LNCaP clone FGC (cell line): ENCODE data around the gene ARID1B.

ENCODE experiments used
- DNase-seq: peaks from one replicate; pipeline ENCODE4 v3.0.0-alpha.2; 2011; ENCODE audit warnings: low read depth
- H3K4me3 ChIP-seq: 2 replicates; pipeline ENCODE4 v1.5.1; 2011; ENCODE audit warnings: mild to moderate bottlenecking, low read depth, low read length, control low read depth
- TF ChIP-seq, protein P1 (sequence below): IDR thresholded peaks from 2 replicates; pipeline ENCODE4 v1.5.1; 2012; ENCODE audit warnings: mild to moderate bottlenecking; ENCODE audit not compliant: control insufficient read depth, insufficient read depth; ENCODE audit errors: extremely low read depth

The ARID1B gene

DNA sequence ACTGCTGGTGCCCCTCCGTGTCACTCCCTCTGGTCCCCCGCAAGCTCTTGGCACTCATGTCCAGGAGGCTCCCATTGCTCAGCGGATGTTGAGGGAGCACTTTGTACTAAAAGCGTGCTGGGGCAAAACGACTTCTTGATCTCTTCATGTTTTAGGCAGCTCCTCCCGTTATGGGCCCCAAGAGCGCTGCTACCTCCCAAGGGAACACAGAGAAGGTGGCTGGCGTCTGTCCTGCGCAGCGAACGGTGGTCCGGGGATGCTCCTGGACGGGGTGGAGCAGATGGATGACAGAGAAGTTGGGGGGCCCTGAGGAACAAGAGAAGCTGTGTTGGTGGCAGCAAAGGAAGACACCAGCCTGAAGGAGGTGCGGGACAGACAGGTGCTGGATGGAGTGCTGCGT, 446.3 kb downstream of the ARID1B start:
- H3K4me3 ChIP-seq, result no peak overlapping the region
- no peak for DNase-seq
- TF ChIP-seq, protein P1, sequence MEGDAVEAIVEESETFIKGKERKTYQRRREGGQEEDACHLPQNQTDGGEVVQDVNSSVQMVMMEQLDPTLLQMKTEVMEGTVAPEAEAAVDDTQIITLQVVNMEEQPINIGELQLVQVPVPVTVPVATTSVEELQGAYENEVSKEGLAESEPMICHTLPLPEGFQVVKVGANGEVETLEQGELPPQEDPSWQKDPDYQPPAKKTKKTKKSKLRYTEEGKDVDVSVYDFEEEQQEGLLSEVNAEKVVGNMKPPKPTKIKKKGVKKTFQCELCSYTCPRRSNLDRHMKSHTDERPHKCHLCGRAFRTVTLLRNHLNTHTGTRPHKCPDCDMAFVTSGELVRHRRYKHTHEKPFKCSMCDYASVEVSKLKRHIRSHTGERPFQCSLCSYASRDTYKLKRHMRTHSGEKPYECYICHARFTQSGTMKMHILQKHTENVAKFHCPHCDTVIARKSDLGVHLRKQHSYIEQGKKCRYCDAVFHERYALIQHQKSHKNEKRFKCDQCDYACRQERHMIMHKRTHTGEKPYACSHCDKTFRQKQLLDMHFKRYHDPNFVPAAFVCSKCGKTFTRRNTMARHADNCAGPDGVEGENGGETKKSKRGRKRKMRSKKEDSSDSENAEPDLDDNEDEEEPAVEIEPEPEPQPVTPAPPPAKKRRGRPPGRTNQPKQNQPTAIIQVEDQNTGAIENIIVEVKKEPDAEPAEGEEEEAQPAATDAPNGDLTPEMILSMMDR, result no peak

DNA sequence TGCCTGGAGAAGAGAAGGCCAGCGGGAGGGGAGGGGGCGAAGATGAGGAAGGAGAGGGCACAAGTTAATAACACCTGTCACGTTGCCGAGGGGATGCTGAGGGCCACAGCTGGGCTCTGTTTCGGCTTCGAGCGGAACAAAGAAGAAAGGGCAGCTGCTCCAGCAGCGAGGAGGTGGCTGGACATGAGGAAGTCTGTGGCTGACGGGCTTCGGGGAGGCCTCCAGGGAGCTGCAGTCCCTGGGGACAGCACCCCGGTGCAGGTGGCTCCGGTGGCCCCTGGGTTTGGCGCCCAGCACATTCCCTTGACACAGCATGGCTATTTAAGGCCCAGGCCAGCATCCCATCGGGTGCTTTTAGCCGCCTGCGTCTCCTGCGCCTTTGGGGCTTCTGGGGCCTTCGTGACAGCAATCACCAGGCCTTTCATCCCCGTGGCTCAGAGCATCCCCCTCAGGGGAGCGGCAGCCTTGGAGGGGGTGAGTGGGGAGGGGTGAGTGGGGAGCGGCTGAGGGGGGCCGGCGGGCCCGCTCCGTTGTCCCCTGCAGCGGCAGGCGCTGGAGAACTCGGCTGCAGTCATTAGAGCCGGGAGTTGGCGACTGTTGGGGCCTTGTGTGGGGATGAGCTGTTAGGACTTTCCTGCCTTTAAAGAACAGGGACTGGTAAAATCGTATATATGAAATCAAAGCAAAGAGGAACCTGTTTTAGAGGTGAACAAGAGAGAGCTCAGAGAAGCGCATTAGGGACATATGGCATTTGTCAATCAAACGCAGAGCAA, 447.2 kb downstream of the ARID1B start:
- no peak for DNase-seq
- TF ChIP-seq, protein P1, result no peak

DNA sequence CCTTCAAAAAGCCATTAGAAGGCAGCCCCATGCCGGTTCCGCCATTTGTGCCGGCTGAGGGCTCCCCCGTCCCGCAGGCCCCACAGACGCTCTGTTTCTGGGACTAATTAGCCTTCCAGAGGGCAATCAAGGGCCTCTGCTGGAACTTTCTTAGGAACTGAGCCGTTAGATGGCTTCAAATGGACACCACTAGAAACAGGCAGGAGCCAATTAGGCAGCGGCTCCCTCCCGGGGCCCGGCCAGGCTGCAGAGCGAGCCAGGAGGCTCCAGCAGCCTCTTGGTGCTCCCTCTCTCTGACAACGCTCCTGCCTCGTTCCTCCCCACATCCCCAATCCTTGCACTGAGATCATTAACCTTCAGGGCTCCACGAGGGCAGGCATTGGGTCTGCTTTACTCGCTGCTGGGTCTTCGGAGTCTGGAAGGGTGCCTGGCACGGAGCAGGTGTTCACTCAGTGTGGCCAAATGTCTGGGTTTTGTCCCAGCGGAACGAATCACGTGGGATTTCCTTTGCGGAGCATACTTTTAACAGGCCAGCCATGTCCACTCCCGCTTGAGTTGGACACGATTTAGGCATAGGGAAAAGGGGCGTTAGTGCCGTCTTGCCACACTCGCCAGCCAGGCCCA, 447.9 kb downstream of the ARID1B start:
- H3K4me3 ChIP-seq, result no peak overlapping the region
- TF ChIP-seq, protein P1, result no peak
- DNase-seq, result no peak

More for the DNA sequence above, 447.2 kb downstream of the ARID1B start:
- no peak overlapping the region for H3K4me3 ChIP-seq

DNA sequence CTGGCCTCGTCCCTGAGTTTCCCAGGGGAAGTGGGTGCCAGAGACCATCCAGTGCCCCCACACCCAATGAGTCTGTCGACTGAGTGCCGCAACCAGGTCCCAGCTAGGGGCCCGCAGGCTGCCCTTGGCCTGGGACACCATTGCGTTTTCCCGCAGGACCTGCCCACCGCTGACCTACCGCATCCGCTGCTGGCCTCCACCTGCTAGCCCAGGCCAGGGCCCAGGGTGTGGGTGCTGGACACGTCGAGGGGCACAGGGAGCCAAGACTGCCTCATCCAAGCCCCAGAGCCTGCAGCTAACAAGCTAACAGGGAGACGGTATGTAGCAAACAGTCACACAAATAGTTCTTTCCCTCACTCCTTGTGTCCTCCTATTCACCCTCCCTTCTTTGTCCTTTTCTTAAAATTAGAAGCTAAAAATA, 448.4 kb downstream of the ARID1B start:
- TF ChIP-seq, protein P1, result no peak
- H3K4me3 ChIP-seq, result no peak overlapping the region
- DNase-seq, result no peak

DNA sequence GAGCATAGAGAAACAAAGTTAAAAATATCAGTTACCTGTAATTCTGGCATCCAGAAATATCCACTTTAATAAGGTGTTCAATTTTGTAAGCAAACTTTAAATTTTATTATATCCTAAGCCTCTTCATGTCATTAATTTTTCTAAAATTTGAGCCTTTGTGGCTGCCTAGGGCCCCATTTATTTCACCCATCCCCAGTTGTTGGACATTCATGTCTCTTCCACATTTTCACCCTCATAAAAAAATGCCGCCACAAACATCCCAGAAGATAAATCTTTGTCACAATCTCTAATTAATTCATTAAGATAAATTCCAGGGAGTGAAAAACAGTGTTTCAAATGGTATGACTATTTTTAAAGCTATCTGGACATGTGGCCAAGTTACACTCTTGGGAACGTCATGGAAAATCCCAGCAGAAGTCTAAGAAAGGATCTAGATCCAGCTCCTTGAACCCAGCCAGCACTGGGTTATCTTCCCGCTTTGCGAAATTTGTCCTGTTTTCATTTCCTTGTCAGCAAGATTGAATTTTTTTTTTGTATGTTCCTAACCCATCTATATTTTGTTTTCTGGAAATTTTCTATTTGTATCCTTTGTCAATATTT, 448.9 kb downstream of the ARID1B start:
- no peak overlapping the region for H3K4me3 ChIP-seq
- no peak for DNase-seq
- TF ChIP-seq, protein P1, result no peak

DNA sequence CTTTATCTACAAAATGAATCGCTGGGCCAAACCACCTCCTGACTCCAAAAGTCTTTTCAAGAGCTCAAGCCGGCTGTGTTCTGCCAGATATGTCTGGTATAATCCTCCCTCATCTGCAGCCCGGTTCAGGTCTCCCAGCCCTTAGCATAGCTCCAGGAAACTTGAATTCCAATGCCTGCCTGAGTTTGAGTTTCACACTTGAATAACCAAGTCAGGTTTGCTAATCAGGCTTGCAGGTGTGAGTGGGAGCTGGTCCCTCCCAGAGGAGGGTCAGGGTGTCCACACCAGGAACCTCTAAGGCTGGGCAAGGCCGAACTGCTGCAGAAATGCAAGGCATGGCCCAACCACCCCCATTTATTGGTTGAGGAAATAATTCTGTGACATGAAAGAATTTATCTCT, 449.6 kb downstream of the ARID1B start:
- no peak overlapping the region for H3K4me3 ChIP-seq
- DNase-seq, result no peak
- TF ChIP-seq, protein P1, result no peak
